CD14-positive monocyte (primary cell): ENCODE data around the gene OSBPL9. TPM values are rescaled to one million over a fixed set of nuclear protein-coding genes. Genes with fewer than 3 reads are reported as not detected.
"Not testable (repeated sequence)": the region's sequence is repeated elsewhere in the genome, so short reads cannot be mapped to it uniquely, and the experiment has no call there.

Experiments used
- DNase-seq, 3 donors: peaks; one replicate each; pipeline ENCODE4 v3.0.0-alpha.2; 2011 to 2022
- H2AFZ ChIP-seq: 2 replicates; pipeline ENCODE4 v1.6.0; 2012; ENCODE audit warnings: mild to moderate bottlenecking, low read depth, low read length, inconsistent platforms; ENCODE audit not compliant: insufficient read depth, poor library complexity, severe bottlenecking
- H3K27ac ChIP-seq, 2 donors: 1 replicate in 1 of 2; 2 replicates in 1 of 2; pipeline ENCODE4 v1.5.1; 2012 to 2013; ENCODE audit warnings: low read length in 2 of 2, control low read depth in 1 of 2, inconsistent platforms in 1 of 2, low read depth in 1 of 2, mild to moderate bottlenecking in 1 of 2
- H3K27me3 ChIP-seq, 2 donors: one replicate each; pipeline versions ENCODE4 v1.6.0 to v1.6.1; 2011 to 2013; ENCODE audit warnings: low read length in 2 of 2; ENCODE audit not compliant: control insufficient read depth in 2 of 2, insufficient read depth in 2 of 2
- H3K36me3 ChIP-seq, 2 donors: replicated peaks in 1 of 2; 1 replicate in 1 of 2; 2 replicates in 1 of 2; pipeline versions ENCODE4 v1.5.1 to v1.6.1; 2012 to 2013; ENCODE audit warnings: low read length in 2 of 2, control low read depth in 1 of 2, inconsistent platforms in 1 of 2, mild to moderate bottlenecking in 1 of 2; ENCODE audit not compliant: insufficient read depth in 2 of 2, control insufficient read depth in 1 of 2
- H3K4me1 ChIP-seq, 2 donors: 1 replicate in 1 of 2; 2 replicates in 1 of 2; pipeline versions ENCODE4 v1.5.1 to v1.6.1; 2012 to 2013; ENCODE audit warnings: low read length in 2 of 2, control low read depth in 1 of 2, inconsistent platforms in 1 of 2, mild to moderate bottlenecking in 1 of 2, moderate library complexity in 1 of 2; ENCODE audit not compliant: insufficient read depth in 2 of 2, control insufficient read depth in 1 of 2
- H3K4me2 ChIP-seq: replicated peaks from 2 replicates; pipeline ENCODE3; 2012; ENCODE audit warnings: low read length, moderate library complexity, mild to moderate bottlenecking; ENCODE audit not compliant: poor library complexity, severe bottlenecking; ENCODE audit errors: extremely low read depth
- H3K4me3 ChIP-seq, 3 experiments: fragments of 200-600 bp in 1 of 3; sonication (generic) in 1 of 3; replicated peaks in 1 of 3; 1 replicate in 2 of 3; 2 replicates in 1 of 3; pipeline ENCODE4 v1.5.1; 2011 to 2013; ENCODE audit warnings: low read length in 3 of 3, mild to moderate bottlenecking in 3 of 3, control low read depth in 2 of 3, low read depth in 2 of 3, inconsistent platforms in 1 of 3, moderate library complexity in 1 of 3
- H3K79me2 ChIP-seq: 2 replicates; pipeline ENCODE4 v1.6.0; 2012; ENCODE audit warnings: mild to moderate bottlenecking, control low read depth, inconsistent platforms, low read length, moderate library complexity; ENCODE audit not compliant: insufficient read depth
- H3K9ac ChIP-seq: 2 replicates; pipeline ENCODE4 v1.6.0; 2017; ENCODE audit warnings: low read length, mild to moderate bottlenecking; ENCODE audit not compliant: insufficient read depth, poor library complexity, severe bottlenecking
- H3K9me3 ChIP-seq, 2 donors: replicated peaks in 1 of 2; 1 replicate in 1 of 2; 2 replicates in 1 of 2; pipeline versions ENCODE4 v1.5.1 to v1.6.1; 2012 to 2013; ENCODE audit warnings: low read length in 2 of 2, control low read depth in 1 of 2; ENCODE audit not compliant: control insufficient read depth in 1 of 2, insufficient read depth in 1 of 2
- H4K20me1 ChIP-seq: 2 replicates; pipeline ENCODE4 v1.6.0; 2012; ENCODE audit warnings: mild to moderate bottlenecking, low read length, control low read depth, moderate library complexity; ENCODE audit not compliant: insufficient read depth
- H3K27ac Mint-ChIP-seq, 7 donors: one replicate each; pipeline ENCODE4 v1.8.0; 2020; ENCODE audit warnings: mild to moderate bottlenecking in 7 of 7, mixed read lengths in 7 of 7, moderate library complexity in 6 of 7, inconsistent platforms in 2 of 7
- H3K27me3 Mint-ChIP-seq, 3 donors: one replicate each; pipeline ENCODE4 v1.8.0; 2021 to 2022; ENCODE audit warnings: low read depth in 3 of 3, mild to moderate bottlenecking in 3 of 3, mixed read lengths in 3 of 3, moderate library complexity in 3 of 3, inconsistent platforms in 1 of 3
- H3K36me3 Mint-ChIP-seq, 2 donors: one replicate each; pipeline ENCODE4 v1.8.0; 2020; ENCODE audit warnings: mixed read lengths in 2 of 2, inconsistent platforms in 1 of 2, mild to moderate bottlenecking in 1 of 2
- H3K4me1 Mint-ChIP-seq: one replicate; pipeline ENCODE4 v1.8.0; 2020; ENCODE audit warnings: mild to moderate bottlenecking, mixed read lengths
- H3K4me3 Mint-ChIP-seq, 2 donors: one replicate each; pipeline ENCODE4 v1.8.0; 2020; ENCODE audit warnings: mild to moderate bottlenecking in 2 of 2, mixed read lengths in 2 of 2, moderate library complexity in 1 of 2
- H3K9me3 Mint-ChIP-seq, 7 donors: one replicate each; pipeline ENCODE4 v1.8.0; 2020 to 2022; ENCODE audit warnings: mixed read lengths in 7 of 7, mild to moderate bottlenecking in 6 of 7, moderate library complexity in 6 of 7, inconsistent platforms in 2 of 7
- CTCF ChIP-seq: fragments of 200-600 bp; IDR thresholded peaks from one replicate; pipeline ENCODE4 v1.8.0; 2022; ENCODE audit warnings: antibody characterized with exemption, mild to moderate bottlenecking
- WGBS: methylation state at CpG from one replicate; pipeline ENCODE4 v1.1.5; 2013; ENCODE audit warnings: missing lambda C conversion rate; ENCODE audit not compliant: insufficient coverage; 5-methylcytosine and 5-hydroxymethylcytosine counted together
- intact Hi-C, 2 donors: fragments of 100-400 bp; cut with micrococcal nuclease; formaldehyde crosslinking; loops; one replicate each; pipeline versions ENCODE4 v1.15.0 to v1.15.1; 2023
- polyA plus RNA-seq, 3 donors: library from polyadenylated mRNA; depleted of rRNA in 1 of 3; unstranded in 2 of 3; stranded (reverse) in 1 of 3; fragments of 300-500 nt in 2 of 3; fragments of >200 nt in 1 of 3; fragmentation: Illumina TruSeq in 2 of 3; gene quantifications; 1 replicate in 2 of 3; 2 replicates in 1 of 3; pipeline ENCODE4 v1.2.3, GENCODE V29; 2012 to 2021

The OSBPL9 gene
- polyA plus RNA-seq, 3 donors: 22.2 to 41.4 (median 31.3) TPM

DNA sequence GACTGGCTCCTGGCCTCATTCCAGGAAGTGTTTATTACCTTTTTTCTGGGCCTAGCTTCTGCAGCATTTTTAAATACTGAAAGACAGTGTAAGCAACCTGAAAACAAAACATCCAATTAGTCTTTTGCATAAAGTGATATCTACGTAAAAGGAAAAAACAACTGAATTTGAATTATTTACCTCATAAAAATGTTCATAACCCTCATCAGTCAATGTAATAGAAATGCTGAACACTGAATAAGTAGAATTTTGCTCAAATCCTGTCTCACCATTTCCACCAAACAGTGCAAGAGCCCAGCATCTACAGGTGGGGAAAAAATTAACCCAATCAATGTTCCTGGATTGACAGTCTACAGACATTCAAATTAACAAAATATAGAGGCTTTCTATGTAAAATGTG is 197.6 kb downstream of the OSBPL9 start:
- no peak for TF ChIP-seq CTCF
- Mint-ChIP-seq H3K9me3 (no peaks in the 10 kb centered on the region), H3K27ac (no peak overlapping the region), H3K36me3 (peaks cover 75 to 85% of the 10 kb centered on the region in 2 donors), H3K4me3 (no peak overlapping the region), H3K4me1 (no peaks in the 10 kb centered on the region), H3K27me3 (peaks cover 0 to 2% (median 0%) of the 10 kb centered on the region in 3 donors)
- Histone ChIP-seq H4K20me1 (no peaks in the 10 kb centered on the region), H3K36me3 (peaks cover 88 to 100% of the 10 kb centered on the region in 2 donors), H2AFZ (no peak overlapping the region), H3K9ac (no peak overlapping the region), H3K27ac (no peak overlapping the region), H3K27me3 (no peaks in the 10 kb centered on the region), H3K4me1 (no peaks in the 10 kb centered on the region), H3K9me3 (no peaks in the 10 kb centered on the region), H3K79me2 (no peaks in the 10 kb centered on the region), H3K4me3 (no peak overlapping the region), H3K4me2 (no peak overlapping the region)
- intact Hi-C loops: no loop called here
- no CpG with 5 or more reads among the region's 1 CpG for WGBS
- no peak for DNase-seq

GRCh38 chr1:51818487-51818886 is 201.6 kb downstream of the OSBPL9 start:
- no peak overlapping the region for H3K4me2 ChIP-seq
- no peak overlapping the region for H3K9ac ChIP-seq
- no peak for DNase-seq
- no peaks in the 10 kb centered on the region for H3K27me3 ChIP-seq
- intact Hi-C loops: no loop called here
- peaks cover 85 to 99% of the 10 kb centered on the region in 2 donors for H3K36me3 ChIP-seq
- no peaks in the 10 kb centered on the region for H3K4me1 Mint-ChIP-seq
- peaks cover 78 to 86% of the 10 kb centered on the region in 2 donors for H3K36me3 Mint-ChIP-seq
- H2AFZ ChIP-seq: no peak overlapping the region
- H3K27ac ChIP-seq: no peak overlapping the region
- H3K27me3 Mint-ChIP-seq: no peaks in the 10 kb centered on the region
- no peak for TF ChIP-seq CTCF
- H4K20me1 ChIP-seq: no peaks in the 10 kb centered on the region
- no peaks in the 10 kb centered on the region for H3K9me3 ChIP-seq
- 90% methylated on average over 2 of the region's 3 CpGs for WGBS
- H3K4me3 ChIP-seq: no peak overlapping the region
- no peak overlapping the region for H3K4me3 Mint-ChIP-seq
- no peaks in the 10 kb centered on the region for H3K79me2 ChIP-seq
- H3K9me3 Mint-ChIP-seq: no peaks in the 10 kb centered on the region
- H3K27ac Mint-ChIP-seq: no peak overlapping the region
- H3K4me1 ChIP-seq: no peaks in the 10 kb centered on the region

- H3K9me3 ChIP-seq, H3K9ac ChIP-seq, H3K4me3 Mint-ChIP-seq, H3K27me3 Mint-ChIP-seq, H3K27me3 ChIP-seq, H3K9me3 Mint-ChIP-seq, H3K27ac ChIP-seq, H3K4me1 ChIP-seq, H3K27ac Mint-ChIP-seq, H2AFZ ChIP-seq, intact Hi-C loops, H4K20me1 ChIP-seq, DNase-seq, H3K4me1 Mint-ChIP-seq, H3K4me3 ChIP-seq, H3K4me2 ChIP-seq, H3K79me2 ChIP-seq: not testable (repeated sequence)
- peaks cover 84 to 97% of the 10 kb centered on the region in 2 donors for H3K36me3 ChIP-seq
- peaks cover 72 to 81% of the 10 kb centered on the region in 2 donors for H3K36me3 Mint-ChIP-seq
- WGBS: 100% methylated on average over 6 of the region's 9 CpGs
Observed at GRCh38 chr1:51819021-51819420, 202.1 kb downstream of the OSBPL9 start.
